GM18526 (cell line): ENCODE measurements around the gene FBXO33.

ENCODE experiments used
- POLR2A ChIP-seq: IDR thresholded peaks from 3 replicates; pipeline ENCODE4 v1.6.1; 2011; ENCODE audit not compliant: insufficient read length; ENCODE audit errors: extremely low read depth

Gene FBXO33

GRCh38 chr14:39432179-39432618 lies at the start of gene FBXO33:
Gene FBXO33, minus strand, starts transcription at chr14:39432433. Its CDS starts 271 bp downstream, at chr14:39432162.
- TF ChIP-seq POLR2A, result no peak

GRCh38 chr14:39474416-39474911 lies 42.2 kb upstream of the FBXO33 start:
- TF ChIP-seq POLR2A, result no peak

- TF ChIP-seq POLR2A, result no peak
Measured at GRCh38 chr14:39472078-39472477, 39.8 kb upstream of the FBXO33 start.

- no peak for TF ChIP-seq POLR2A
Measured at GRCh38 chr14:39469094-39469710, 37.0 kb upstream of the FBXO33 start.

- TF ChIP-seq POLR2A, result no peak
Measured at GRCh38 chr14:39467889-39468524, 35.8 kb upstream of the FBXO33 start.

- TF ChIP-seq POLR2A, result no peak
Measured at GRCh38 chr14:39459795-39460478, 27.7 kb upstream of the FBXO33 start.

GRCh38 chr14:39456702-39457250 lies 24.5 kb upstream of the FBXO33 start:
- no peak for TF ChIP-seq POLR2A

GRCh38 chr14:39454906-39455539 lies 22.8 kb upstream of the FBXO33 start:
- TF ChIP-seq POLR2A, result no peak

- no peak for TF ChIP-seq POLR2A
Measured at GRCh38 chr14:39452680-39453079, 20.4 kb upstream of the FBXO33 start.

- TF ChIP-seq POLR2A, result no peak
Measured at GRCh38 chr14:39451811-39452210, 19.6 kb upstream of the FBXO33 start.

- TF ChIP-seq POLR2A, result no peak
Measured at GRCh38 chr14:39447175-39447661, 15.0 kb upstream of the FBXO33 start.

GRCh38 chr14:39446131-39446744 lies 14.0 kb upstream of the FBXO33 start:
- no peak for TF ChIP-seq POLR2A

- no peak for TF ChIP-seq POLR2A
Measured at GRCh38 chr14:39442293-39442692, 10.1 kb upstream of the FBXO33 start.

- TF ChIP-seq POLR2A, result no peak
Measured at GRCh38 chr14:39441805-39442204, 9.6 kb upstream of the FBXO33 start.

- TF ChIP-seq POLR2A, result no peak
Measured at GRCh38 chr14:39440975-39441374, 8.7 kb upstream of the FBXO33 start.
